ENCODE data around the gene CXorf66.
A peak's percentile ranks its signal among the peaks of the same experiment; 100 is the strongest.
"Not testable (repeated sequence)": the region's sequence is repeated elsewhere in the genome, so short reads cannot be mapped to it uniquely, and the experiment has no call there.

The CXorf66 gene, protein sequence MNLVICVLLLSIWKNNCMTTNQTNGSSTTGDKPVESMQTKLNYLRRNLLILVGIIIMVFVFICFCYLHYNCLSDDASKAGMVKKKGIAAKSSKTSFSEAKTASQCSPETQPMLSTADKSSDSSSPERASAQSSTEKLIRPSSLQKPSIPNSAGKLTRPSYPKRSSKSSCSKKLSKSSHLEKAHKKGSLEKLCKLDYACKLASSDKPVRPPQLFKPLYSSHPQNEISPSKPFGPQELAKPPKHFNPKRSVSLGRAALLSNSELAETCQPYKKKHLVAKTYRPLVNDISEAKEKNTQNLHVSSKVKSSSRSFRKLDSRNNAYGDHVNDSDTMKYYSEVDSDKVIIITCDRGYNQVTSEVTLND

DNA sequence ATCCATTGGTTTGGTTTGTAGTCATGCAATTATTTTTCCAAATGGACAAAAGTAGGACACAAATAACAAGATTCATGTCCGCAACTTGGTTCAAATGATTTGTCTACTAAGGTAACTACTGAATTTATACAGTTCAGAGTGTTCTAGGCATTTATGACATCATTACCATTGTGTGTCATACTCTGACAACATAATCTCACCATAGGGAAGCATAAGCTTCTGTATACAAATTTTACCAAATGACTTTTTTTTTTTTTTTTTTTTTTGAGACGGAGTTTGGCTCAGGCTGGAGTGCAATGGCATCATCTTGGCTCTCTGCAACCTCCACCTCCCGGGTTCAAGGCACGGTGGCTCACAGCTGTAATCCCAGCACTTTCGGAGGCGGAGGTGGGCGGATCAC lies at the start of gene CXorf66:
Gene CXorf66 (minus strand): TSS at position 101 of the 400 bp plus-strand sequence. CDS start 25 bp downstream, at position 76.
- no peak for DNase-seq

DNA sequence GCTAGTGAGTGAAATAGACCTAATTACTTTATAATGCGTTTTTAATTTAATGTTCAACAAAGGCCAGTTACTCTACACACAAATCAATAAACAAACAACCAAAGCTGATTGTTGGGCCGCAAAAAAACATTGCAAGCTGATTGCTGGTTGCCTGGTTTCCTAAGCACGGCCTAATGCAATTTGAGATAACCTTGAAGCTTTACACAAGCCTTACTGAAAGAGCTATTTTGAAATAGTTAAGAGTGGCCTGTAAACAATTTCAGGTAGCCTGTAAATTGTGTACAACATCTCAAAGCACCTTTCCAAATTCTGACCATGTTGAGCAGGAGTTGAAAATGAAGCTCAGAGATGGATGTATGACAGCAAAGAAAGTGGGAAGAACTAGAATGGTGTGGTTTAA lies 17.5 kb upstream of the CXorf66 start:
- no peak for DNase-seq

DNA sequence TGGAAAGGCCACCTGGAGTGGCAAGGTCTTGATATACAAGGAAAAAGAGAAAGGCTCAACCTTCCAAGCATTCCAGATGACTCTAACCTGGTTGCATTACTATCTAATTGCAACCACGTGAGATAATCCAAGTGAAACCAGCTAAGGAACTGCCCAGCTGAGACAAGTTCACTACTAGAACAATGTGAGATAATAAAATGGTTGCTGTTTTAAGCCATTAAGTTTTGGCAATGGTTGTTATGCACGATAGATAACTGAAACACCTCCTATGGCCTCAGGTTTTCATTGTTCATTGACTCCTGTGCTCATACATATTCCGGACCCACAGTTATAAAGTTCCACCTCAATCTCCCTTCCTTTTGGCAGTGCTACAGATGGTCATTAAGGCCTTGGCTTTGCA lies 9.2 kb upstream of the CXorf66 start:
- DNase-seq: no peak

DNA sequence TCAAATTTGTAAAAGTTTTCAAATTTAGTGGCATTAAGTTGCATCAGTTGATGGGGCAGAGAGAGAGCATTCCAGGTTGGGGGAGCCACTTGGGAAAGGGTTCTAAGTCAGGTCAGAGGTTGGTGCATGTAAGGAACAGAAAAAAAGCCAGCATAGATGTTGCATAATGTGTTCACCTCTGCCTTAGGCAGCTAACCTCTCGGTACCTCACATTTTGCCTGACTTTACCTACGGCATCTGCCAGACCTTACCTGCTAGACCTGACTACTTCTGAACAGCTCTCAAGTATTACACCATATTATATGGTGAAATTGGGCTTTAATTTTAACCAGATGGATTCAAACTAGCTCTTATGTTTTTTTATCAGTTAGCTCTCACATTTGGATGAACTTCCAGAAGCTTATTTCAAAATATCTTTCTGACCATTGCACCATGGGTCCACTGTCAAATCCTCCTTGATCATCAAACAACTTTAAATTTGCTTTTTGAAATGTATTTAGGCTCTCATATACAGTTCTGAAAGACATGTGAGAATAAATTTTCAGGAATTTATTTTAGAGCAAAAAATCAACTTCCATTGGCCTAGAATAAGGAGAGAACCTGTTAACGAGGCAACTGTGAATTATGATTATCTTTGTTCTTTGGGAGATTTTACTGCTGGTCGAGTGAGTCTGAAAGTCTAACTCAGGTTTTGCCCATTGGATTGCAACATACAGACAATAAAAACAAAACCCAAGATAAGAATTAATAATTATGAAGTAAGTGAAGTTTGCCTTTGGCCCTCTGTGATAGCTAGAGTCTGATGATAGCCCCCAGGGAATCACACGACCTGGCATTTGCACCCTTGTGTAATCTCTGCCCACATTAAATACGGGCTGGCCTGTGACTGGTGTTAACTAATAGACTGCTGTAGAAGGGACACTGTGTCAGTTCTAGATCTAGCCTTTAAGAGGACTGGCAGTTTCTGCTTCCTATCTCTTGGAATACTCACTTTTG lies 7.6 kb upstream of the CXorf66 start:
- DNase-seq: no peak

DNA sequence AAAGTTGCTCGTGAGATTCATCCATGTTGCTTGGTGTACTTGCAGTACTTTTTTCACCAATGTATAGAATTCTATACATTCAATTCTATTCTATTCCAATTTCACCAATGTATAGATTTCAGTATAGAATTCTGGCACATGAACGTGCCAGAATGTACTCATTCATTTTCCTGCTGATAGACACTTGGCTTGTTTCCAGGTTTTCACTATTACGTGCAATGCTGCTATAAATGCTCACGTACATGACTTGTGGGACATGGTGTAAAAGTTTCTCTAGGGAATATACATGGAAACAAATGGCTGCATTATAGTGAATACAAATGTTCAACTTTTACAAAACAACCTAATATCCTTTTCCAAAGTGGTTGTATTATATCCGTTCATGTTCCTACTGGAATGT lies 6.8 kb upstream of the CXorf66 start:
- no peak for DNase-seq

DNA sequence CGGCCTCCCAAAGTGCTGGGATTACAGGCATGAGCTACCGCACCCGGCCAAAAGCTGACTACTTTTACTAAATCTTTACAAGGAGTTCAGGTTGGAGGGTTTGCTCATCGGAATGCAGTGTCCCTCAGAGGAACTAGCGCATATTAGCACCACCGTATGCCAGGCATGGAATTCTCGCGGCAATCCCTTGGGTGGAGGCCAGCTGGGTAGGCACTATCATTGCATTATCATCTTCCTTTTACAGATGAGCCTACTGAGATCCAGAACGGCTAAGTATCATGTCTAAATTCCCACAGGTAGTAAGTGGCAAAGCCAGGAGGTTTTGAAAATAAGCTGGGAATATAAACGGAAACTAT lies 6.1 kb upstream of the CXorf66 start:
- DNase-seq: no peak

DNA sequence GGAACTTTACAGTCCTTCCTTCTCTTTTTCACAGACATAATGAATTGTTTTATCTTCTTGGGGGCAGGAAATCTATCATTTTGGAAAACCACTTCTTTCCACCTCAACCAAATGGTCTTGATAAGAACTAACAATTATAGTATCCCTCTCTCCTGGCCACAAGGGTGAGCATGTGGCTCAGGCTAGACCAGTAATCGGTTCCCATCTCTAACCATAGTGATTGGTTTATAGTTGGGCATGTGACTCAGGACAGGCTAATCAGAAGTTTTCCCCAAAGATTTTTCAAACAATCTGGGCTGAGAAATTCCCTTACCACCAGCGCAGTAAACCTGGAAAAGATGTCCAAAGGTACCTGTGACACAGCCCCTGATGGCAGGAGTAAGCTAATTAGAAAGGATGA lies 4.0 kb upstream of the CXorf66 start:
- no peak for DNase-seq

DNA sequence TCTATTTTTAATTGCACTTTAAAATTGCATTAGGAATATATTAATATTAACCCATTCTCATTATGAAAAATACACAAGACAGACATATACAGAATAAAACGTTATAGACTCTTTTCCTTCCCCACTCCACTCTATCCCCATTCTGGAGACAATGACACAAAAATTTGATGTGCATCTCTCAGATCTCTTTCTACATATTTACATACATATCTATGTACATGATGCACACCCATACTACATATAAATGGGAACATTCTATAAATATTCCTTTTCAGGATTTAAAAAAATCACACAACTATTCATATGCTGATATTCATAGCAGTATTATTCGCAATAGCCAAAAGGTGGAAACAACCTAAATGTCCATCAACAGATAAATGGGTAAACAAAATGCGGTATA lies 2.4 kb upstream of the CXorf66 start:
- DNase-seq: no peak

DNA sequence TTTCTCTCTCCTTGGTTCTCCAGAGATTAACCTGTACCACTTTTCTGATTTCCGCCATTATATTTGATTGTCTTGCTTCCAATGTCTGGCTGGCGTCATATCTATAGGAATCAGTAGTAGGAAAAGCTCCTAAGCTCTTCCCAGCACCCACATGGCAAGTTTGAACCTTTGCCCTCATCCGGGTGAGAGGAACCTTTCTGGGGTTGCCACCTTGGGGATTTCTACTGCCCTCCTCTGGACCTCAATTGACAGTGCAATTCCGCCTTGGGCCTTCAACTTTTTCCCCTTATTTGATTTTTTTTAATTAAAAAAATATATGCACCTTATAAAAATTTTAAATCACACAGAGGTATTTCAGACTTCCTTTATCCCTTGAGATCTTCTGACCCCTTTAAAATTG lies 2.0 kb upstream of the CXorf66 start:
- no peak for DNase-seq

DNA sequence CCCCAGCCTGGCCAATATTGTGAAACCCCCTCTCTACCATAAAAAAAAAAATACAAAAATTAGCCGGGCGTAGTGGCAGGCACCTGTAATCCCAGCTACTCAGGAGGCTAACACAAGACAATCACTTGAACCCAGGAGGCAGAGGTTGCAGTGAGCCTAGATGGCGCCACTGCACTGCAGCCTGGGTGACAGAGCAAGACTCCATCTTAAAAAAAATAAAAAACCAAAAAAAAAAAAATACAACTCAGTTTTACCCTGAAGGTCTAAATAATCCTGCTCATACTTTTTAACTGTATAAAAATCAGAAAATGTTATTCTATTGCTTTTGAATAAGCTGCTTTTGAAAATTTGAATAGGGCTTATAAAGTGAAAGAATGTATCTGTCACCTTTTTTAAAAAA lies 838 bp upstream of the CXorf66 start:
- not testable (repeated sequence) for DNase-seq

DNA sequence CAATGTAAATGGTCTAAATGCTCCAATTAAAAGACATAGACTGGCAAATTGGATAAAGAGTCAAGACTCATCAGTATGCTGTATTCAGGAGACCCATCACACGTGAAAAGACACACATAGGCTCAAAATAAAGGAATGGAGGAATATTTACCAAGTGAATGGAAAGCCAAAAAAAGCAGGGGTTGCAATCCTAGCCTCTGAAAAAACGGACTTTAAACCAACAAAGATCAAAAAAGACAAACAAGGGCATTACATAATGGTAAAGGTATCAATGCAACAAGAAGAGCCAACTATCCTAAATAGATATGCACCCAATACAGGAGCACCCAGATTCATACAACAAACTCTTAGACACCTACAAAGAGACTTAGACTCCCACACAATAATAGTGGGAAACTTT lies 4.2 kb downstream of the CXorf66 start:
- not testable (repeated sequence) for DNase-seq

DNA sequence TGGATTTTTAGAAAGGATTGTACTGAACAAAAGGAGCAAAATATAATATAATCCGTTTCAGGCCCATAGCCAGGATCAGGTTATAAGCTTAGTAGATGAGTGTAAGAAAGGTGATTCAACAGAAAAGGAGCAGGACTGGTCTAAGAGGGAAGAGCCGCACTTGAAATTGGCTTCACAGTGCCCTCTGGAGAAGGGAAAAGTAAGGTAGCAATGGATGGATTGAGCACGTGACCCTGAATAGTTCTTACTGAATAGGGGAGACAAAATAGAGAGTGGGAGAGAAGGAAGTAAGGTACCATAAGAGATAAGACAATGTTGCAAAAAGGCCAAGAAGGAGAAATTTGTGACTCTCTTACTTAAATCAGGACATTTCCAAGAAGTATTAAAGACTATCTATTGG lies 15.6 kb downstream of the CXorf66 start:
- DNase-seq: no peak

DNA sequence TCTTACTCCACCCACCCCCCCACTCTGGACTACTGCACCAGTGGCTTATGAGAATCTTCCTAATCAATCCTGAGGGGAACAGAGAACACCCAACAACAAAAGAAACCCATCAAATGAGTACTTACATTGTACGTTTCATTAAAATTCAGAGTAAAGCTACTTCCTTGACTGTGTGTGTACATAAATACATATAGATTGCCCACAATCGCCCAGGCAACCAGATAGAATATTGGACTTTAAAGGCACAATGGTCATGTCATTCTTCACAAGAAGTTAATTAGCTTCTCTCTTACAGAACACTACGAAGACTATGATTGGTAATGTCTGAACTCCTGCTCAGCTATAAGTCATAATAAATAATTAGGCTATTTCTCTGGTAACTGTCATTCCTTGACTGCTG lies 20.2 kb downstream of the CXorf66 start:
- no peak for DNase-seq

DNA sequence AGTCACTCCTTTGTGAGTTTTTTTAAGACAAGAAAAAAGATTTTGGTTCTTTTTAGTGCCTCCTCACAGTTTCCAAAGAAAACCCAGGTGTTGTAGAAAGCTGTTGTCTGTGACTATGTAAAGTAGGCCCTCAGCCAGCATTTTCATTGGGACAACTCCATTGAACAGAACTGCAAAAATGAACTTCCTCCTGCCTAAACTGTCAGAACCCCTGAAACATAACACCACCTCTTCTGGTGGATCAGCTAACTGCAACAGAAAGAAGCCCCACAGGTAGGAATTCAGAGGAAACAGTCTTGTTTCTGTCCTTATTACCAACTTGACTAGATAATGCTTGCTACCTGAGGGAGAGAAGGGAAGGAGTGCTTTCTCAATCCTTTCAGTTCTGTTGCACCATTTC lies 29.1 kb downstream of the CXorf66 start:
- DNase-seq: no peak

DNA sequence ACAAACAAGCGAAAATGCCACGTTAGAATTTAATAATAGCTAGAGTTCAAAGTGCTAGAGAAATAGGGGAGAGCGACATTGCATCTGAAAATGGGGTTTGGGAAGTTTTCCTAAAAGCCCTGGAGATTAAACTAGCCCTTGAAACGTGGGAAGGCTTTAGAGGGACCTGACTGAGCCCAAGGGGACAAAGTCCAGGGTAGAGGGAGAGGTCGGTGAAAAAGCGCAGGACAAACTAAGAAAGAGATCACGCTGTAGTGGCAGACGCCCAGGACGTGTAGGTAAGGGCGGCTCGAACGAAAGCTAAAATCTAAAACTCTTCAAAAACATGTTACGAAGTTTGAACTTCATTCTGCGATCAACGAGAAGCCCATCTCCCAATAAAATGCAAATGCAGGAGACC lies 31.4 kb downstream of the CXorf66 start:
- no peak for DNase-seq

DNA sequence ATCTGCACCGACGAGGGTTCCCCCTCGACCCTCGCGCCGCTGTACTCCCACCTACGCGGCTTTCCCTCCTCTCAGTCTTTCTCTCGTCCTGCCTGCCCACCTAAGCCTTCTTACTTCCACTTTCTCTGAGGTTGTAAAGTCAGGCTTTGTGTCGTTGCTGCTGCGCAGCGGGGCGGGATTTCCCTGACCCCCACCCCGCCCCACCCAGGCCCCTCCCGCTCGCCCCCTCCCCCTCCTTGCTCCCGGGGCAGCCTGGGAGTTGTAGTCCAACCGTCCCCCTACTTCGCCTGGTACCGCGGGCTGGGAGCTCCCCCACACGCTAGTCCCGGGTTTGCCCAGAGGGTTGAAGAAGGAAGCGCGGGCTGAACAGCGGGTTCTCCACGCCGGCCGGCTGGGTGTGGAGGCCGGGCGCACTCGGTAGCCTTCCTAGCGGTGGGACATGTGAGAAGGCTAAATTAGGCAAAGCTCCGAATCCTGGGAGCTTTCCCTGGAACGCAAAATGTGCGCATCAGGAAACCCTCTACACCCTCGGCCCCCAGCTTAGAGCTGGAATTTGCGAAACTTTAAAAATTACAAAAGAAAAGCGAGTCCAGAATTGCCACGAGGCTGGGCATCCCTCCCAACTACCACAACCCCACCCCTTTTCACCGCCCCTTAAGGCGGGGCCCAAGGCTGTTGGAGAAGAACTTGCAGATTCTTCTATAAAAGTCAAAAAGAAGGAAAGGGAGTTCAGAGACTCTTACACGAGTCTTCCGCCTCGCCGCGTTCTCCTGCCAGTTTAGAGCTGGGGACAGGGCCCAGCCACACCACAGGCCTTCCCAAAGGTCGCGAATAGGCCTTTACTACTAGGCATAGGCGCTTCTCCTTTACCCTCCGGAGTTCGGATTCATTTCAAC lies 32.2 kb downstream of the CXorf66 start, which contains the start of gene ATP11C:
Gene ATP11C (minus strand): TSS at position 153 of the 896 bp plus-strand sequence. CDS start 1,011 bp downstream, outside the sequence.
- DNase-seq: peak in 56 of 58 donors; percentile 7 to 83 (median 63)

DNA sequence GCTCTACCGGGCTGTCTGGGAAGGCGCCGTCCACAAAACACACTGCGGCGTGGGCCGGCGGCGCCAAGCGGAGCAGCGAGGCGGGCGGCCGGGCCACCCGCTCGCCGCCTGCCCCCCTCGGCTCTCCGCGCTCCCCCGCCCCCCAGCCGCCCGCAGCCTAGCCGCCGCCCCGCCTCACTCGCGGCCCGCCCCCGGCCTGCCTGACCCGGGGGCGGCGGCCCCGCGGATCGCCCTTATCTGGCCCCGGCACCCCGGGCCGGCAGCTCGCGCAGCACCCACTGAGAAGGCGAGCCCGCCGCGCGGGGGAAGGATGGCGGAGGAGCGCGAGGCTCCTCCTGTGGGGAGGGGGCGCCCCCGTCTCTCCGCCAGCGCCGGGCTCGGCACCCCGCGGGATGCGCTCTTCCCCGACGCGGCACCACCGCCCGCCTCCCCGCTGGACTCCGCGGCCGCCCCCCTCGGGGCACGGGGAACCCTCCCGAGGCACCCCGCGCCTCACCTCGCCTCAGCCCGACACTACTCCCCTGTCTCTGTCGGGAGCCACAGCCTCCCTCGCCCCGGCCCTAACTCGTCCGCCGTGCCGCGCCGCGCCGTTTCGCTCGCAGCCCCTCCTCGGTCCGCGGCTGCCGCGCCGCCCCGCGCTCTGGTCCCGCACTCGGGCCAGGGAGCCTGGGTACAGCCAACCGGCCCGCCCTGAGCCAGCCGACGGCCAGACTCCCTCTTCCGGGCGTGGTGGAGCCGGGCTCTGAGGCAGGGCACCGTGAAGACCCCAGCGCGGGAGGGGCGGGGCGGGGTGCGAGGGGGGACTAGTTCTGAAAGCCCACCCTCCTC lies 33.0 kb downstream of the CXorf66 start:
- peak in 28 of 58 donors; percentile 0 to 55 (median 20) for DNase-seq

DNA sequence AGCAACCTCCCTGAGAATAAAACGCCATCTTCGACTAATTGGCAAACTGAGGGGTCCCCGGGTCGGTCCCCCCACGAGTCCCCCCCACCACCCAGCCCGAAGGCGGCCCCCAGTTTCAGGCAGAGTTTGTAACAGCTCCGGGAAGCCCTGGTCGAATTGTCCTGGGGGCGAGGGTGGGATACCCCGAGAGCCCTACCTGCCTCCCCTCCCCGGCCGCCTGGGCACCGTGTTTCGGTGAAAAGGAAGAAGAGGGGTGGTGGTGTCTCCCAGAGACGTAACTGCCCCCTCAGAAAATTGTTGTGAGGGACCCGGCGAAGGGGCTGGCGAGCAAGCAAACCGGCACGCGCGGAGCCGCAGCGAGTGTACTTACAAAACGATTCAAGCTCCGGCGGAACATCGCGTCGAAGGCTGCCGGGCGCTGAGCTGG lies 33.7 kb downstream of the CXorf66 start:
- peak in 6 of 58 donors; percentile 1 to 26 (median 4) for DNase-seq

DNA sequence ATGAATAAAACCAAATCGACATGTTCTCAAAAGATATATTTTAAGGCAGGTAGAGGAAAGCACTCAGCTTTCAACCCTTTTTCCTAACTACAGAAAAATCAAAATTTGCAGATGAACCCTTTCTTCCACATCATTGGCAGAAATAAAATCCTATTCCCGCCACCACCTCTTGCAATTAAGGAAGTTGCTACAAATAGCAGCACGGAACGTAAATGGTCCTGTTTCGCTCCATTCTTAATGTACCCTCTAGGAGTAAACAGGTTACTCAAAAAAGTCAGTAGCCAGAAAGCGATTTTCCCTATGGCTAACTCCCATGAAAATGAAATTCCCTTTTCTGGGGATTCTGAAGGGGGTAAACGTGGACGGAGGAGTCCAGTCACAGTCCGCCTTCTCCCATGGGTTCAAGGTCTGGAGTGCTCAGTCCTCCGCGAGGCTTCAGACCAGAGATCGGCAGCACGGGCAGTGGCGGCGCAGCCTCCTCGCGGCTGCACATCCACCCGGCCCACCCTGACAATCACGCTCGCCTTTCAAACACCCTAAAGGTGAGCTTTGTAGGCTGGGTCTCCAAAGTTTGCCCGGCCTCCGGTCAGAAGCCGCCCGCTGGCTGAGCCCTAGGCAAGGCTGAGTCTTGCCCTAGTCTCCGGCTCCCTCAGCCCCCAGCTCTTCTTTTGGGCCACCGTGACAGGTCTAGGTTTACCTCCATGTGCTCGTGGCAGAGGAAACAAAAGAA lies 34.2 kb downstream of the CXorf66 start:
- peak in 5 of 58 donors; percentile 1 to 15 (median 3) for DNase-seq

All from anterior cingulate cortex (tissue), 58 donors.